HG02759 (cell line): ENCODE data around the gene GPR27.

ENCODE experiments used
- ATAC-seq: cut with Tn5 transposase; IDR thresholded peaks from one replicate; pipeline ENCODE4 v1.9.1; 2021; ENCODE audit warnings: mild to moderate bottlenecking, moderate library complexity; ENCODE audit not compliant: unreplicated experiment

GPR27 gene, protein sequence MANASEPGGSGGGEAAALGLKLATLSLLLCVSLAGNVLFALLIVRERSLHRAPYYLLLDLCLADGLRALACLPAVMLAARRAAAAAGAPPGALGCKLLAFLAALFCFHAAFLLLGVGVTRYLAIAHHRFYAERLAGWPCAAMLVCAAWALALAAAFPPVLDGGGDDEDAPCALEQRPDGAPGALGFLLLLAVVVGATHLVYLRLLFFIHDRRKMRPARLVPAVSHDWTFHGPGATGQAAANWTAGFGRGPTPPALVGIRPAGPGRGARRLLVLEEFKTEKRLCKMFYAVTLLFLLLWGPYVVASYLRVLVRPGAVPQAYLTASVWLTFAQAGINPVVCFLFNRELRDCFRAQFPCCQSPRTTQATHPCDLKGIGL

DNA sequence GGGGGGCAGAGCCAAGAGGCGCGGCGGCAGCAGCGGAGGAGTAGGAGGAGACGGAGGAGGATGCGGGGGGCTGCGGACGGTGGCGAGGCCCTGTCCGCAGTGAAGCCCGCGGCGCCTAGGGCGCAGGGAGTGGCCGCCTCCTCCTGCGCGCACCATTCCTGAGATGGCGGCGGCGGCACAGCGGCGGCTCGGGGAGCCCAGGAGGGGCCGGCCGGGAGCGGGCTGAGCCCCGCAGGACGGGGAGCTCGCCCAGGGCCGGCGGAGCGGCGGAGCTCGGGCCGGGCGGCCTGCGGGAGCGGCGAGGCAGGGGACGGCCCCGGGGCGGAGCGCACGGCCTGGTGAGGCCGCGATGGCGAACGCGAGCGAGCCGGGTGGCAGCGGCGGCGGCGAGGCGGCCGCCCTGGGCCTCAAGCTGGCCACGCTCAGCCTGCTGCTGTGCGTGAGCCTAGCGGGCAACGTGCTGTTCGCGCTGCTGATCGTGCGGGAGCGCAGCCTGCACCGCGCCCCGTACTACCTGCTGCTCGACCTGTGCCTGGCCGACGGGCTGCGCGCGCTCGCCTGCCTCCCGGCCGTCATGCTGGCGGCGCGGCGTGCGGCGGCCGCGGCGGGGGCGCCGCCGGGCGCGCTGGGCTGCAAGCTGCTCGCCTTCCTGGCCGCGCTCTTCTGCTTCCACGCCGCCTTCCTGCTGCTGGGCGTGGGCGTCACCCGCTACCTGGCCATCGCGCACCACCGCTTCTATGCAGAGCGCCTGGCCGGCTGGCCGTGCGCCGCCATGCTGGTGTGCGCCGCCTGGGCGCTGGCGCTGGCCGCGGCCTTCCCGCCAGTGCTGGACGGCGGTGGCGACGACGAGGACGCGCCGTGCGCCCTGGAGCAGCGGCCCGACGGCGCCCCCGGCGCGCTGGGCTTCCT, at the start of gene GPR27:
Gene GPR27, plus strand, starts transcription at position 155 of the 909 bp plus-strand sequence. Its CDS starts 195 bp downstream, at position 350.
- ATAC-seq: no peak

- ATAC-seq: no peak
Observed at GRCh38 chr3:71704915-71705314, 48.7 kb upstream of the GPR27 start.

DNA sequence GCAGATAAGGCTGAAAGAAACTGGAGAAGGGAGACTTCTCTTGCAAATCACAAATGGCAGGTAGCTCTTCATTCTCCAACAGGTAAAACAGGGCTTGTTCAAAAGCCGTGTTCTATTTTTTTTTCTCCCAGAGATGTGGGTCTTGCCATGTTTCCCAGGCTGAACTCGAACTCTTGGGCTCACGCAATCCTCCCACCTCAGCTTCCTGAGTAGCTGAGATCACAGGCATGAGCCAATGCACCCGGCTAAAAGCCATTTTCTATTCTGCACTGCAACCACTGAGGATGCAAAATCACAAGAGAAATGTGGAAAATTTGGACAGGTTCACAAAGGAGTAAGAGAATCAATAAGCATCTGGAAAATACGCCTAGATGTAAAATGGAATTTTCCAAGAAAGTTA, 48.0 kb upstream of the GPR27 start:
- ATAC-seq: no peak

DNA sequence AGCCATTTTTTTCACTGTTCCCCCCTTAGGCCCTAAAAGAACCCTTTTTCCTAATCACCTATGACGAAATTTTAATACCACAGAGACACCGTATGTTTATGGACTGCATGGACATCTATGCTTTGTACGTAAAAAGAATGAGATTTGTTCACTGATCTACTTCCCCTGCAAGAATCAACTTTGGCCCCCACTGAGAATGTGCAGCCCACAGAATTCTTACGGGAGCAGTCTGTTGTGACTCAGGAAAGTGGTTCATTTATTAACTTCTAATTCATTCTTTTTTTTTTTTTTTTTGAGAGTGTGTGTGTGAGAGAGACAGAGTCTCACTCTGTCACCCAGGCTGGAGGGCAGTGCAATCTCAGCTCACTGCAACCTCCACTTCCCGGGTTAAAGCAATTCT, 46.1 kb upstream of the GPR27 start:
- ATAC-seq: no peak

DNA sequence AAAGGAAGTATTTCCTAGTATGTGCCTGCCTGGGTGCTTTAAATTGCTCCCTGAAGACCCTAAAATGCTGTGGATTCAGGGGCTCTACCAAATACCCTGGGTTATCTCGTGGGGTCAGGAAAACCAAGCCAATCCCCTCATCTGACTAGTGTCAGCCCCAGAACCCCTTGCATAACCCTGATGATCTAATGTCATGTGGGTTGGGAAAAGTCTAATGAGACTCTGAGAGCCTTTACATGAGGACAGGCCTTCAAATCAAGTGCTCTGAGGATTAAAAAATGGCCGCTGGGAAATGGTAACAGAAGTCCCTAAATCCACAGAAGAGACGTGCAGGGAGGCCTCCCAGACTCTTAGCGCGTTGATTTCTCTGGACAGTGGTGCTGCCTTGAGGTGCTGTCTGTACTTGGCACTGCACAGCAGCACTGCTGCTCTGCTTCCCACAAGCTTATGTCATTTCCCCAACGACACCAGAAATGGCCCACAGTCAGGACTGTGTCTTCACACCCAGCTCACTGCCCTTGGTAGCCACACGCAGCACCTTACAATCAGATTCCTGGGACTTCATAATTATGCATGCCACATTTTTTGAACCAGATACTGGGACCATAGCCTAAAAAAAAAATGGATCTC, 45.1 kb upstream of the GPR27 start:
- no peak for ATAC-seq

DNA sequence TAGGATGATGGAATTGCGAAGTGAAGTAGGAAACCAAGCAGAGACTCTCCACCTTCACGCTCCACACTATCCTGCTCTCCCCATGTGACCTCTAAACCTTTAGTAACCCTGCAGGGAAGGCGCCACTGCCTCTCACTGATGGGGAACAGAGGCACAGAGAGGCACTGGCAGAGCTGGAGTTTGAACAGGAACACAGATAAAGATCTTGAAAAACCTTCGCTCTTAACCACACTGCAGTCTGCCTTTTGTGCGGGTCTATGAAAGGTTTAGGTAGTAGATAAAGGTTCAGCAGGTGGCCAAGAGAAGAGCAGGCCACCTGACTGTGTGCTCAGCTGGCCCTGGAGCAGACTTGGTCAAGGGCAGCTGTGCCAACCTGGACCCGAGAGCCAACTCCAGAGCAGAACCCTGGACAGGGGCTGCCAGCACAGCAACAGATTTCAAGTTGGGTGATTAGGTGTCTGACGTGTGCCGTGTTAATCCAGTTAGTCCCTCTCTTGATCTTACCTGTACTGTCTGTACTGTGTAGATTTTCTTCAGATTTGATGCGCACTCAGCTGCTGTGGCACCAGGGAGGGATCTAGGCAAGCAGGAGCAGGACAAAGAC, 43.6 kb upstream of the GPR27 start:
- no peak for ATAC-seq

DNA sequence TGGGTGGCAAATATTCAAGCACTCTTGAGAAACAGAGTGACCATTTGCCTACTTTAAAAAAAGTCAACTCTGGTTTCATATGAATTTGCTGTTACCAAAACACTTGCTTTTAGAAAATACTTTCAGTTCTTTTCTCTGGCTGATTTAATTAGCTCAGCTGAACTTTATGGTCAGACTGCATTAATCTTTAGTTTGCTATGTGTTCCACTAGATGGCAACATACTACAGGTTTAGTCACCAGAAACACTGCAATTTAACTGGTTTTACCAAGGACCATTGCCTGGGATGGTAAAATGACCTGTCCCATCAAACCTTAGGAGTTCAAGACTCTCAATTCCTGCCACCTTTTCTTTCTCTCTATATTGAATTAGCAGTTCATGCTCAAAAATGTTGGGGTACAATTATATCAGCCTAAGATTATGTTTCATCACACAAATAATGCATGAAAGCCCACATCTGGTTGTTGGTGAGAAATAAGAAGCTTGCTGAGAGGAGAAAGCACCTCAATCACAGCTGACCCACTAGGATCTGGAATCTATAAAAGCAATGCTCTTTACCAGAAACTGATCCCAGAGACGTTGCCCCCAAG, 42.7 kb upstream of the GPR27 start:
- ATAC-seq: peak; percentile 60

DNA sequence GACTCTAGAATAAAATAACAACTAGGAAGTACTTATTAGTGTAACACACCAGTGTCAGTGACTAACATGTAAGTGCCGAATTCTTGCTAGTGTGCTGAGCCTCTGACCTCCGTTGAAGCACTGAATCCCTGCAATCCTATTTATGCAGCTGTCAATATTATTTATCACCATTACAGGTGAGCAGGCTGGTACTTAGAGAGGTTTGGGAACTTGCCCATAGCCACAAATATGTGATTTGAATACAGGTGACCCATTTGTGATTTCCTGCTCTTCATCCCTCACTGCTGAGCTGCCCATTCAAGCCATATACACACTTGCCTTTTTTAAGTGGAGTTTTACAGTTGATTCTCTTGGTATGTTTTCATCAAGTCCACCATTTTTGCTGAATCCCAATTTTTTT, 40.6 kb upstream of the GPR27 start:
- ATAC-seq: no peak

DNA sequence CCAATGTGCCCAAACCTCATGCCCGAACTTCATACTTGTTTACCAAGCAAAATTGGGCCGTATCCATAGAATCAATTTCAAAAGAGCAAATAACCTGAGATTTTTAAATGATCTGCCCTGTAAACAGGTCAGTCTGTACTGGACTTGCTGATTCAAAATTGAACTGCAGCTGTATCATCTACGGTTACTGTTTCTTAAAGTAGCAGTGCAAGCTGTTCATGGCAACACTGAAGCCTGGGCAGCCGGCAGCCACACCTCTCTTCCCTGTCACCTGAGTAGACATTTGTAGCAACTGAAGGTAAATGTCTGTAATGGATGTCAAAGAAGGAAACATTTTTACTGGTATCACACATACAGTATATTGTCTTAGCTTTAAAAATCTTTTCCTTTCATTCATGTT, 39.1 kb upstream of the GPR27 start:
- no peak for ATAC-seq

DNA sequence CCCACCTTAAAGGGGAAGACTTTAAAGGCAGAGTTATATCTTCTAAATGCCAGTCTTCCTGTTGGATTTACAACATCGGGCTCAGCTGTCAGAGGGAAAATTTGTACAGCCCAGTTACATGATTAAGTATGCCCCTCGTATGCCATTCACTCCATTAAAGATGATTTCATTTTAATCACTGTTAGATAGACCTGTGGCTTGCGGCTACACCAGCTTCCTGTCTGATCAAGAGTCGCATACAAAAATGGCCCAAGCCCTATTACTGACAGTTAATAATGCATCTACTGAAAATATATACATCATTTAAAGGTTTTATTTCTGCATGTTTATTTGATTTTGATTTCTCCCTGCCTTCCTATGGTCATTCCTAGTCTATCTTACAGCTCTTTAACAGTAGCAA, 35.6 kb upstream of the GPR27 start:
- no peak for ATAC-seq

DNA sequence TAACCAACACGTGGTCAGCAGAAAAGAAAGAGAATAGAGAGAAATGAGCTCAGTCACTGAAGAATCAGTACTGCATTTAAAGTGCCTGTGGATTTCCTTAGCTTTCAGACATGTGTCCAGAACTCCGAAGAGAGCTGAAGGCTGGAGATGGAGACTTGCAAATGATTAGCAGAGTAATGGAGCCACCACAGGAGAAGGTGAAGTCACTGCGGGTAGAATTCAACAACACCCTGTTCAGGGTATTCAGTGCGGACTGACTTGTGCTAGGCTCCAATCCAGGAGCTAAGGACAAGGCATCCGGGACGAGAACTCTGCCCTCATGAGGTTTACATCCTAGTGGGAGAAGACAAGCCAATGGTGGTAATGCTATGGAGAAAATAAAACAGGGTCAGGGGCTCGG, 32.7 kb upstream of the GPR27 start:
- ATAC-seq: no peak

GRCh38 chr3:71721651-71722157, 32.0 kb upstream of the GPR27 start:
- no peak for ATAC-seq

GRCh38 chr3:71722693-71723092, 31.0 kb upstream of the GPR27 start:
- ATAC-seq: no peak

- ATAC-seq: no peak
Observed at GRCh38 chr3:71723452-71724170, 30.0 kb upstream of the GPR27 start.

GRCh38 chr3:71724171-71724453, 29.5 kb upstream of the GPR27 start:
- ATAC-seq: no peak

GRCh38 chr3:71724584-71725270, 28.9 kb upstream of the GPR27 start:
- peak; percentile 51 for ATAC-seq

DNA sequence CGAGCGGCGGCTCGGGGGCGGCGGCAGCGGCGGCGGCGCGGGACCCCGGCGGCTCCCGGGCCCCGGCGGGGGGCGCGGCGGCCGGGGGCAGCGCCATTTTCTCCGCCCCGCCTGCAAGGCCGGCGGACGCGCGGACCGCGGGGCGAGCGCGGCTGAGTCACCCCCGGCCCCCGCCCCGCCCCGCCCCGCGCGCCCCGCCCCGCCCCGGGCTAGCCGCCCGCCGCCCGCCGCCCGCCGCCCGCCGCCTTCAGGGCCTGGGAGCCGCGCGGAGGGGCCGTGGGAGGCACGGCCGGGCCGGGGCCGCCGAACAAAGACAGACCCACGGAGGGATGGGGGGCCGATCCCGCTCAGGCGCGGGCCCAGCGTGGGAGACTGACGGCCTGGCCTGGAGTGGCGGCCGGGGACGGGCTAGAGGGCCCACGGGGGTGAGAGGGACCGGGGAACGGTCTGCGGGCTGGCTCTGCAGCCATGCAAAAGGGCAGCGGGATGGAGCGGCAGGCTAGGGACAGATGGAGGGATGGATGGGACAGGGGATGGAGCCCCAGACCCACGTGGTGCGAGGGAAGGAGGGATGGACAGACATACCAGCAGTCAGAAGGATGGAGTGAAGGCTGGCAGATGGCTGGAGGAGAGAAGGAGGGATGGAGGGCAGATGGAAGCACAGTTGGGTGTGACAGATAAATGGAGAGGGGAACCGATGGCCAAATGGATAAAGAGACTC, 28.2 kb upstream of the GPR27 start, which contains the start of gene EIF4E3:
Gene EIF4E3, minus strand, starts transcription at position 132 of the 721 bp plus-strand sequence. Its CDS starts 35 bp downstream, at position 97.
- ATAC-seq: peak; percentile 63

GRCh38 chr3:71726146-71726545, 27.5 kb upstream of the GPR27 start:
- ATAC-seq: no peak
